WERI-Rb-1 (cell line): ENCODE results near the gene S100PBP.
A peak's percentile ranks its signal among the peaks of the same experiment; 100 is the strongest.
"Not testable (repeated sequence)": the region's sequence is repeated elsewhere in the genome, so short reads cannot be mapped to it uniquely, and the experiment has no call there.

Experiments used
- DNase-seq: peaks from one replicate; pipeline ENCODE4 v3.0.0-alpha.2; 2020
- H3K27ac ChIP-seq: fragments of 250-450 bp; sonication (Bioruptor Pico); 2 replicates; pipeline ENCODE4 v1.5.1; 2020; ENCODE audit warnings: mild to moderate bottlenecking, moderate library complexity
- H3K27me3 ChIP-seq: fragments of 250-450 bp; sonication (Bioruptor Pico); 2 replicates; pipeline ENCODE4 v1.5.1; 2021; ENCODE audit warnings: mild to moderate bottlenecking, low read depth, moderate library complexity; ENCODE audit not compliant: insufficient read depth, severe bottlenecking
- H3K36me3 ChIP-seq: fragments of 250-450 bp; sonication (Bioruptor Pico); 2 replicates; pipeline ENCODE4 v1.5.1; 2020; ENCODE audit warnings: mild to moderate bottlenecking, moderate library complexity
- H3K4me3 ChIP-seq: 2 replicates; pipeline ENCODE4 v1.5.1; 2011; ENCODE audit warnings: low read depth, mild to moderate bottlenecking, control low read depth, low read length
- H3K9me3 ChIP-seq: fragments of 250-450 bp; sonication (Bioruptor Pico); 2 replicates; pipeline ENCODE4 v1.5.1; 2021; ENCODE audit warnings: mild to moderate bottlenecking, moderate library complexity; ENCODE audit not compliant: severe bottlenecking
- TF ChIP-seq, protein P1 (sequence below): IDR thresholded peaks from 2 replicates; pipeline ENCODE4 v1.5.1; 2011; ENCODE audit warnings: low read depth, mild to moderate bottlenecking, control low read depth, inconsistent platforms, low read length

S100PBP gene

DNA sequence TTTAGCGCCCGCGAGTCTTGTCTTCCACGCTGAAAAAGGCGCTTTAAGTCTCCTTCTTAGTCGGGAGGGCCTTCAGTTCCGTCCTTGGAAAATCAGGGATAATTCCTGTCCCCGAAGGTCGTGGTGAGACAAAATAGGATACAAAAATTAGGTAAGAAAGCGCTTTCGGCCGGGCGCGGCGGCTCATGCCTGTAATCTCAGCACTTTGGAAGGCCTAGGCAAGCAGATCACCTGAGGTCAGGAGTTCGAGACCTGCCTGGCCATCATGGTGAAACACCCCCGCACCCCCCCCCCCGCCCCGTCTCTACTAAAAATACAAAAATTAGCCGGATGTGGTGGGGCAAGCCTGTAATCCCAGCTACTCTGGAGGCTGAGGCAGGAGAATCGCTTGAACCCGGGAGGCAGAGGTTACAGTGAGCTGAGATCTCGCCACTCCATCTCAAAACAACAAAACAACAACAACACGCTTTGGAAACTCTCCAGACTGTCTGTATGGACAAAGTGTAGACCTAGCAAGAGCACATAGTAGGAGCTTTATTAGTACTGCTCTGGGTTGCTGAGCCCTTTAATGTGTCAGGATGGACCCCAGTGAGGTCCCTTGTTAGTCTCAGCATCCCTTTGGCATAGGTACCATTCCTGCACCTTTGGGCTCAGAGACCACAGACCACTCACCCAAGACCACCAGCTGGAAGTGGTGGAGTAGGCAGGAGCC is 84.5 kb downstream of the S100PBP start:
- no peaks in the 10 kb centered on the region for H3K27me3 ChIP-seq
- H3K27ac ChIP-seq, result peak overlapping the region; percentile 74
- peak overlapping the region; percentile 77 for H3K4me3 ChIP-seq
- H3K9me3 ChIP-seq, result no peaks in the 10 kb centered on the region
- DNase-seq, result no peak
- H3K36me3 ChIP-seq, result peaks cover 12% of the 10 kb centered on the region
- TF ChIP-seq, protein P1, sequence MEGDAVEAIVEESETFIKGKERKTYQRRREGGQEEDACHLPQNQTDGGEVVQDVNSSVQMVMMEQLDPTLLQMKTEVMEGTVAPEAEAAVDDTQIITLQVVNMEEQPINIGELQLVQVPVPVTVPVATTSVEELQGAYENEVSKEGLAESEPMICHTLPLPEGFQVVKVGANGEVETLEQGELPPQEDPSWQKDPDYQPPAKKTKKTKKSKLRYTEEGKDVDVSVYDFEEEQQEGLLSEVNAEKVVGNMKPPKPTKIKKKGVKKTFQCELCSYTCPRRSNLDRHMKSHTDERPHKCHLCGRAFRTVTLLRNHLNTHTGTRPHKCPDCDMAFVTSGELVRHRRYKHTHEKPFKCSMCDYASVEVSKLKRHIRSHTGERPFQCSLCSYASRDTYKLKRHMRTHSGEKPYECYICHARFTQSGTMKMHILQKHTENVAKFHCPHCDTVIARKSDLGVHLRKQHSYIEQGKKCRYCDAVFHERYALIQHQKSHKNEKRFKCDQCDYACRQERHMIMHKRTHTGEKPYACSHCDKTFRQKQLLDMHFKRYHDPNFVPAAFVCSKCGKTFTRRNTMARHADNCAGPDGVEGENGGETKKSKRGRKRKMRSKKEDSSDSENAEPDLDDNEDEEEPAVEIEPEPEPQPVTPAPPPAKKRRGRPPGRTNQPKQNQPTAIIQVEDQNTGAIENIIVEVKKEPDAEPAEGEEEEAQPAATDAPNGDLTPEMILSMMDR, result no peak

DNA sequence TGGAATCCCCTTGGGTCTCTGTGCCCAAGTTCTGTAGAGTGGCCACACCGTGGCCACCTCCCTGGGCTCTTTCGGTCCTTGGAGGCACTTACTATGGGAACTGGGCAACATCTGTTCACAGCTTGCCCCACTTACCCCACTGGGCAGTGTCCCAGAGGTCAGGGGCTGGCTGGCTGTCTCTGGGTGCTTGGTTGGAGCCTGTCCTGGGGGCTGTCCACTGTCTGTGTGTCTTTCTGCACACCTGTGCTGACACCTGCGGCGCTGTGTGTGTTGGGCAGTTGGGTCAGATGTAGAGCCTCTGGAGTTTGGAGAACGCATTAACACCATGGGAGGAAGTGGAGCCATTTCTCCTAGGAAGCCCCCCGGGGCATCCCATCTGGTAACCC is 85.1 kb downstream of the S100PBP start:
- Histone ChIP-seq H3K4me3 (no peak overlapping the region), H3K36me3 (peaks cover 11% of the 10 kb centered on the region), H3K27me3 (no peaks in the 10 kb centered on the region), H3K27ac (no peak overlapping the region), H3K9me3 (no peaks in the 10 kb centered on the region)
- no peak for DNase-seq
- TF ChIP-seq, protein P1, result no peak

DNA sequence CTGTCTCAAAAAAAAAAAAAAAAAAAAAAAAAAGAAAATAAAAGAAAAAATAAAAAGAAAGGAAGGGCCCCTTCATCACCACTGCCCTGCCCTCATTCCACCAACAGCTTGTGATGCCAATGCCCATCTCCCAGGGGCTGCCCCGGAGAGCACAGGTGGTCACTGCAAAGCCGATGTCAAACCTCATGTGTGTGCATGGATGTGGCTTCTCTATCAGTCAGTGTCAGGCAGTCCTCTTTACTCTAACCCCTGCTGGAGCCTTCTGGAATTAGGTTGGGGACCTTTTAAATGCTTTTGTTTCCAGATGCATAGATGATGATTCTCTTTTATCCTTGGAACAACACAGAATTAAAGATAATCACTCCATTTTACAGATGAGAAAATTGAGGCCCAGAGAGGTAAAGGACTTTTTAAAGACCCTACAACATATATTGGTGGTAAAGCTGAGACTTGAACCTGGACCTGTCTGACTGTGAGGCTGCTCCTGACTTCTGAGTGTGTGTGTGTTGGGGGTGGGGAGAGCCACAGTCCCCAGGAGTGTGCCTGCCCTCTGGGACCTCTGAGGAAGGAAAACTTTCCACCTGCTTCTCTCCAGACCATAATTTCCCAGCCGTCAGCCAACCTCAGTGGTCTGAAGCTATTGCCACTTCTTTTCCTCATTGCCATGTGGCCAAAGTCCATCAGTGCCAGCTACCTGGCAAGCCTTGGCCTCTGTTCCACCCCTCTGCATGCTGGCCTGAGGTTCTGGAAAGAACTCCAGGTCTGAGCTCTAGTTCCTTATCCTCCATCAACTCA is 86.7 kb downstream of the S100PBP start:
- Histone ChIP-seq H3K36me3 (no peaks in the 10 kb centered on the region), H3K4me3 (no peak overlapping the region), H3K27ac (no peak overlapping the region), H3K9me3 (no peaks in the 10 kb centered on the region), H3K27me3 (no peaks in the 10 kb centered on the region)
- TF ChIP-seq, protein P1, result no peak
- DNase-seq, result no peak

DNA sequence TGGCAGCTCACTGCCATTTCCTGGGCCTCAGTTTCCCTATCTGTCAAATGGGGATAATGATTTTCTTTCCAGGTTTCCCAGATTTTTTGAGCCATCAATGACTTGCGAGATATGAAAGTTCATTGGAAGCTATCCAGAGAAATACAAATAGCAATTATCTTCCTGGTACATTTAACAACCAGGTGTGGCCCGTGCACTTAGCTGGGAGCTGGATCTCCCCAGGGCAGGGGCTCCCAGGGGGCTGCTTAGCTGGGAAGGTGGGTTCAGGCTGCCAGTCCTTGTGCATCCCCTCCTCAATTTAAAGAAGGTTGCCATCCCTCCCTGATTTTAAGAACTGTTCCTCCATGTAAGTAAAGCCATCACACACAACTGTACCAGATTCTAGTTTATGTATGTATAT is 87.3 kb downstream of the S100PBP start:
- Histone ChIP-seq H3K36me3 (no peaks in the 10 kb centered on the region), H3K4me3 (no peak overlapping the region), H3K9me3 (no peaks in the 10 kb centered on the region), H3K27ac (no peak overlapping the region), H3K27me3 (no peaks in the 10 kb centered on the region)
- TF ChIP-seq, protein P1, result no peak
- DNase-seq, result no peak

DNA sequence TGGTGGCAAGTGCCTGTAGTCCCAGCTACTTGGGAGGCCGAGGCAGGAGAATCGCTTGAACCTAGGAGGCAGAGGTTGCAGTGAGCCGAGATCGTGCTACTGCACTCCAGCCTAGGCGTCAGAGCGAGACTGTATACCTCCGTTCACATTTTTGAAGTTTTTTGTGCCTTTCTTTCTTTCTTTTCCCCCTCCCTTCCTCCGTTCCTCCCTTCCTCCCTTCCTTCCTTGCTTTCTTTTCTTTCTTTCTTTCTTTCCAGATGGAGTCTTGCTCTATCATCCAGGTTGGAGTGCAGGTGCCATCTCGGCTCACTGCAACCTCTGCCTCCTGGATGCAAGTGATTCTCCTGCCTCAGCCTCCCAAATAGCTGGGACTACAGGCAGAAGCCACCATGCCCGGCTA is 88.1 kb downstream of the S100PBP start:
- H3K27me3 ChIP-seq, H3K36me3 ChIP-seq, DNase-seq, H3K27ac ChIP-seq, H3K4me3 ChIP-seq, H3K9me3 ChIP-seq: not testable (repeated sequence)

DNA sequence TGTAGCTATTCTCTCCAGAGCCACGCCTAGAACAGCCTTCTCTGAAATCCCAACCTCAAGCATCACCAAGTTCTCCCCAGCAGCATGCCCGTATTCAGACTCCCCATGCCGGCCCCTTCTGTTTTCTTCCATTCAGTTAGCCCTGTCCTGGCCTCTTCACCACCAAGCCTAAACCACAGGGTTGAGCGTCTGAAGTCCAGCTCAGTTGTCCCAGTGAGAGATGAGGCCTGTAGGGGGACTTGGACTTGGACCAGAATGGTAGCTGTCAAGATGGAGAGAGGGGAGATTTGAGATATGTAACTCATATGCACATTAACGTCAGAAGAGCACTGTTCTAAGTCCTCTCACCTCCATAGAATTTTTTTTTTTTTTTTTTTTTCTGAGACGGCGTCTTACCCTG is 89.2 kb downstream of the S100PBP start:
- Histone ChIP-seq H3K36me3 (no peaks in the 10 kb centered on the region), H3K27ac (no peak overlapping the region), H3K9me3 (no peaks in the 10 kb centered on the region), H3K27me3 (no peaks in the 10 kb centered on the region), H3K4me3 (no peak overlapping the region)
- TF ChIP-seq, protein P1, result no peak
- no peak for DNase-seq
